Trophoblast cell (in vitro differentiated cells and primary cell): ENCODE results near the gene INPPL1.

Experiments used
- DNase-seq, 2 donors: peaks; one replicate each; pipeline ENCODE4 v3.0.0-alpha.2; 2016
- H2AFZ ChIP-seq: 2 replicates; pipeline ENCODE4 v1.6.1; 2013; ENCODE audit warnings: low read length, moderate library complexity, mild to moderate bottlenecking; ENCODE audit not compliant: insufficient read depth, poor library complexity
- H2AK5ac ChIP-seq: 2 replicates; pipeline ENCODE4 v1.6.1; 2013; ENCODE audit warnings: mild to moderate bottlenecking, low read length
- H2BK120ac ChIP-seq: 2 replicates; pipeline ENCODE4 v1.6.1; 2013; ENCODE audit warnings: low read length, mild to moderate bottlenecking, moderate library complexity; ENCODE audit not compliant: insufficient read depth, poor library complexity
- H2BK12ac ChIP-seq: 2 replicates; pipeline ENCODE4 v1.6.1; 2013; ENCODE audit warnings: mild to moderate bottlenecking, low read length, moderate library complexity
- H2BK5ac ChIP-seq: 2 replicates; pipeline ENCODE4 v1.6.1; 2013; ENCODE audit warnings: low read length, low read depth, moderate library complexity, mild to moderate bottlenecking; ENCODE audit not compliant: poor library complexity
- H3K14ac ChIP-seq: 2 replicates; pipeline ENCODE4 v1.6.1; 2013; ENCODE audit warnings: mild to moderate bottlenecking, low read length
- H3K18ac ChIP-seq: 2 replicates; pipeline ENCODE4 v1.6.1; 2013; ENCODE audit warnings: mild to moderate bottlenecking, low read length
- H3K23ac ChIP-seq: 2 replicates; pipeline ENCODE4 v1.6.1; 2013; ENCODE audit warnings: low read length
- H3K27ac ChIP-seq: 2 replicates; pipeline ENCODE4 v1.5.1; 2013; ENCODE audit warnings: low read depth, mild to moderate bottlenecking, inconsistent platforms, low read length, moderate library complexity
- H3K27me3 ChIP-seq: 2 replicates; pipeline ENCODE4 v1.6.1; 2013; ENCODE audit warnings: inconsistent platforms, mild to moderate bottlenecking, low read length, moderate library complexity; ENCODE audit not compliant: insufficient read depth
- H3K36me3 ChIP-seq, 2 experiments: 1 replicate in 1 of 2; 2 replicates in 1 of 2; pipeline ENCODE4 v1.6.1; 2013; ENCODE audit warnings: low read length in 2 of 2, mild to moderate bottlenecking in 2 of 2, moderate library complexity in 1 of 2; ENCODE audit not compliant: insufficient read depth in 2 of 2, control insufficient read depth in 1 of 2
- H3K4ac ChIP-seq: 2 replicates; pipeline ENCODE4 v1.6.1; 2013; ENCODE audit warnings: low read depth, mild to moderate bottlenecking, low read length, moderate library complexity
- H3K4me1 ChIP-seq, 2 experiments: 1 replicate in 1 of 2; 2 replicates in 1 of 2; pipeline ENCODE4 v1.6.1; 2013; ENCODE audit warnings: low read length in 2 of 2, mild to moderate bottlenecking in 2 of 2, moderate library complexity in 1 of 2; ENCODE audit not compliant: insufficient read depth in 2 of 2, control insufficient read depth in 1 of 2
- H3K4me2 ChIP-seq: 2 replicates; pipeline ENCODE4 v1.6.1; 2013; ENCODE audit warnings: inconsistent platforms, mild to moderate bottlenecking, low read length, moderate library complexity
- H3K4me3 ChIP-seq: 2 replicates; pipeline ENCODE4 v1.5.1; 2013; ENCODE audit warnings: mild to moderate bottlenecking, low read depth, low read length, inconsistent platforms
- H3K79me1 ChIP-seq: one replicate; pipeline ENCODE4 v1.6.1; 2013; ENCODE audit warnings: low read length
- H3K79me2 ChIP-seq: 2 replicates; pipeline ENCODE4 v1.6.1; 2013; ENCODE audit warnings: low read length, mild to moderate bottlenecking; ENCODE audit not compliant: control insufficient read depth, insufficient read depth, poor library complexity
- H3K9ac ChIP-seq: 2 replicates; pipeline ENCODE4 v1.6.1; 2013; ENCODE audit warnings: mild to moderate bottlenecking, low read length
- H3K9me3 ChIP-seq: 2 replicates; pipeline ENCODE4 v1.6.1; 2013; ENCODE audit warnings: low read depth, mild to moderate bottlenecking, control low read depth, inconsistent platforms, low read length; ENCODE audit not compliant: insufficient read depth
- H4K12ac ChIP-seq: 2 replicates; pipeline ENCODE4 v1.6.1; 2013; ENCODE audit warnings: low read depth, mild to moderate bottlenecking, low read length, moderate library complexity
- H4K8ac ChIP-seq: 2 replicates; pipeline ENCODE4 v1.6.1; 2013; ENCODE audit warnings: low read depth, mild to moderate bottlenecking, low read length, moderate library complexity
- H4K91ac ChIP-seq: one replicate; pipeline ENCODE4 v1.6.1; 2013; ENCODE audit warnings: low read depth, mild to moderate bottlenecking, low read length, moderate library complexity
- WGBS: extraction: QIAGEN DNeasy Blood & Tissue Kit; methylation state at CpG from one replicate; pipeline ENCODE4 v1.1.7; 2013; ENCODE audit warnings: missing lambda C conversion rate; ENCODE audit not compliant: insufficient read length, insufficient coverage; ENCODE audit errors: extremely low coverage; 5-methylcytosine and 5-hydroxymethylcytosine counted together

INPPL1 gene

DNA sequence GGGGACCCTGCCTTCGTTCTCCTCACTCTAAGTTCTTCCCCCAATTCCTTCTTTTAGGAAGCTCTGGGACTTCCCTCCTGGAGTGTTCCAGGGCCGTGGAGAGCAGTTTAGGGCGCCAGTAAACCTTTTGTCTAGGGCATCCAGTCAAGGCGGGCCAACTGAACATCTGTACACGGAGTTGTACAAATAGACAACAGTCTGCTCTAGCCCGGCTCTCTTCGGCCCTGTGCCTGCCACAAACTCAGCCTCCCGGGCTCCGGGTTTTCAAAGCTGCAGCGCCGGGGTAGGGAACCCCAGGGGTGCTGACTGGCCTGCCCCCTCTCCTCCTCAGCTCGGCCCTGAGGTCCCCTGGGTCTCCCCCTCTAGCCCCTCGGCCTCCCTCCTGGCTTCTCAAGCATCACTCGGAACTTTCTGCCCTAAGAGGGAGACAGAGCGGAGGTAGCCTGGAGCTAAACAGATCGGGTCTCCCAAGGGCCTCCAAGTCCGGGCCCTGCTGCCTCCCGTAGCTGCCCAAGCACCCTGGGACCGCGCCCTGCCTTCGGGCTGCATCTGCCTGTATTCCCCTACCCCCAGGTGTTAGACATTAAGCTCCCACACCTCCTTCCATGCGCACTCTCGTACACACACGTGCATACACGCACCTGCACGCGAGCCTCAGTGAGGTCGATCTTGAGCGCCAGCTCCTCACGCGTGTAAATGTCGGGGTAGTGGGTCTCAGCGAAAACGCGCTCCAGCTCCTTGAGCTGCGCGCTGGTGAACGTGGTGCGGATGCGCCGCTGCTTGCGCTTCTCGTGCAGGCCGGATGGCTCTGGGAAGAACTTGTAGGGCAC, 16.1 kb downstream of the INPPL1 start:
- no peak overlapping the region for H2BK12ac ChIP-seq

DNA sequence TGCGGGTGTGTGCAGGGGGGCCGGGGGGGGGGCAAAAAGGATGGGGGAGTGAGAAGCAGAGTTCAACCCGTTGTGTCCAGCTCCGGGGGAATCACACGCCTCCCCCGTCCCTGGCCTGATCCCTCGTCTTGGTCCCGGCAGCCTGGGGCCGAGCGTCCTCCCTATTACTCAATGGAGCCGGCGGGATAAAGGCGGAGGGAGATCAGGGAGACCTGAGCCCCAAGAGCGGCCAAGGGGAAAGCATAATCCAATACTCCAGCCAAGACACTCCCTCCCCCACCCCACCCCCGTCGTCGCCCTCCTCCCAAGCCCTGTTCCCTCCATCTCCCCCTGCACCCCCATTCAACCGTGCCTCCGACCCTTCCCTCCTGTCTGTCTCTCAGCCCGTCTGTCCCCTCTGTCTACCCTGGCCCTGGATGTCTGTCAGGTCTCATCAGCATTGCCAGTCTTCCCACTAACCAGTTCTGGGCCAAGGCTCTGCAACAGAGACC, 16.8 kb downstream of the INPPL1 start:
- peaks cover 5% of the 10 kb centered on the region for H3K9me3 ChIP-seq
- no peak overlapping the region for H3K4ac ChIP-seq
- H3K27me3 ChIP-seq = peaks cover 44% of the 10 kb centered on the region
- H3K9ac ChIP-seq = no peak overlapping the region
- H2BK12ac ChIP-seq = no peak overlapping the region
- no peak overlapping the region for H3K18ac ChIP-seq
- no peak overlapping the region for H2AFZ ChIP-seq
- H2BK120ac ChIP-seq = no peak overlapping the region
- no peak overlapping the region for H3K4me2 ChIP-seq
- peaks cover 17 to 37% of the 10 kb centered on the region in 2 experiments for H3K4me1 ChIP-seq
- H3K79me2 ChIP-seq = no peaks in the 10 kb centered on the region
- no peak overlapping the region for H4K12ac ChIP-seq
- peaks cover 18 to 19% of the 10 kb centered on the region in 2 experiments for H3K36me3 ChIP-seq
- H4K91ac ChIP-seq = no peak overlapping the region
- H4K8ac ChIP-seq = no peak overlapping the region
- peaks cover 8% of the 10 kb centered on the region for H3K79me1 ChIP-seq
- WGBS = no CpG with 5 or more reads among the region's 20 CpGs
- no peak overlapping the region for H3K27ac ChIP-seq
- no peak overlapping the region for H3K14ac ChIP-seq
- H3K4me3 ChIP-seq = no peak overlapping the region
- no peak overlapping the region for H3K23ac ChIP-seq
- H2BK5ac ChIP-seq = no peak overlapping the region
- DNase-seq = no peak
- no peak overlapping the region for H2AK5ac ChIP-seq

More for the DNA sequence above, 16.1 kb downstream of the INPPL1 start:
- Histone ChIP-seq H4K12ac (no peak overlapping the region), H3K14ac (no peak overlapping the region), H4K8ac (peak overlapping the region; percentile 77), H3K27me3 (peaks cover 38% of the 10 kb centered on the region), H3K27ac (no peak overlapping the region), H3K79me1 (peaks cover 8% of the 10 kb centered on the region), H3K4me1 (peaks cover 17 to 37% of the 10 kb centered on the region in 2 experiments), H3K4me2 (peak overlapping the region; percentile 77), H3K18ac (peak overlapping the region; percentile 58), H3K23ac (no peak overlapping the region), H2BK5ac (no peak overlapping the region), H2BK120ac (no peak overlapping the region), H3K36me3 (peaks cover 22 to 23% of the 10 kb centered on the region in 2 experiments), H3K4ac (no peak overlapping the region), H3K79me2 (no peaks in the 10 kb centered on the region), H3K9me3 (peaks cover 5% of the 10 kb centered on the region), H2AFZ (peak overlapping the region; percentile 61), H3K4me3 (no peak overlapping the region), H4K91ac (peak overlapping the region; percentile 75), H3K9ac (peak overlapping the region; percentile 49), H2AK5ac (no peak overlapping the region)
- no CpG with 5 or more reads among the region's 44 CpGs for WGBS
- peak in 1 of 2 donors; percentile 50 for DNase-seq

DNA sequence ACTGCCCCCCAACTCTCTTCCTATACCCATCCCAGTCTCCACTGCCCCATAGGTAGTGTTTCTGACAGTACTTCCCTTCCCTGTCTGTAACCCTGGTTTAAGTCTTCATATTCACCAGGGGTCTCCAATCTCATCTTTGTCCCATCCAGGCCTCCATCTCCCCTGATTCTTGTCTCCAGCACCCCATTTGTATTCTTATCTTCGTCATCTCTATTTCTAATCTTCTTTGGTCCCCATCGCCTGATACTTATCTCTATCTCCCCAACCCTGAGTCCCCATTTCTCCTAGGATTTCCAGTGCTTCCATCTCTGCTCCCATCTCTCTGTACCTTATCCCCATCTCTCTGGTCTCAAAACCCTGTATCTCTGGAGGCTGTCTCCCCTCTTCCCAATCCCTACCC, 17.6 kb downstream of the INPPL1 start:
- no peak overlapping the region for H3K4ac ChIP-seq
- H4K91ac ChIP-seq = no peak overlapping the region
- H2BK12ac ChIP-seq = no peak overlapping the region
- no peak overlapping the region for H3K18ac ChIP-seq
- H2AFZ ChIP-seq = no peak overlapping the region
- no CpG with 5 or more reads among the region's 2 CpGs for WGBS
- no peak overlapping the region for H3K23ac ChIP-seq
- H2AK5ac ChIP-seq = no peak overlapping the region
- no peak overlapping the region for H3K27ac ChIP-seq
- no peak overlapping the region for H3K4me3 ChIP-seq
- H3K14ac ChIP-seq = no peak overlapping the region
- H3K4me1 ChIP-seq = peaks cover 17 to 37% of the 10 kb centered on the region in 2 experiments
- peaks cover 48% of the 10 kb centered on the region for H3K27me3 ChIP-seq
- H3K36me3 ChIP-seq = peaks cover 12 to 15% of the 10 kb centered on the region in 2 experiments
- no peak overlapping the region for H4K8ac ChIP-seq
- H4K12ac ChIP-seq = no peak overlapping the region
- peaks cover 5% of the 10 kb centered on the region for H3K9me3 ChIP-seq
- H3K79me1 ChIP-seq = peaks cover 8% of the 10 kb centered on the region
- DNase-seq = no peak
- no peak overlapping the region for H2BK5ac ChIP-seq
- H3K9ac ChIP-seq = no peak overlapping the region
- no peak overlapping the region for H3K4me2 ChIP-seq
- no peak overlapping the region for H2BK120ac ChIP-seq
- no peaks in the 10 kb centered on the region for H3K79me2 ChIP-seq

DNA sequence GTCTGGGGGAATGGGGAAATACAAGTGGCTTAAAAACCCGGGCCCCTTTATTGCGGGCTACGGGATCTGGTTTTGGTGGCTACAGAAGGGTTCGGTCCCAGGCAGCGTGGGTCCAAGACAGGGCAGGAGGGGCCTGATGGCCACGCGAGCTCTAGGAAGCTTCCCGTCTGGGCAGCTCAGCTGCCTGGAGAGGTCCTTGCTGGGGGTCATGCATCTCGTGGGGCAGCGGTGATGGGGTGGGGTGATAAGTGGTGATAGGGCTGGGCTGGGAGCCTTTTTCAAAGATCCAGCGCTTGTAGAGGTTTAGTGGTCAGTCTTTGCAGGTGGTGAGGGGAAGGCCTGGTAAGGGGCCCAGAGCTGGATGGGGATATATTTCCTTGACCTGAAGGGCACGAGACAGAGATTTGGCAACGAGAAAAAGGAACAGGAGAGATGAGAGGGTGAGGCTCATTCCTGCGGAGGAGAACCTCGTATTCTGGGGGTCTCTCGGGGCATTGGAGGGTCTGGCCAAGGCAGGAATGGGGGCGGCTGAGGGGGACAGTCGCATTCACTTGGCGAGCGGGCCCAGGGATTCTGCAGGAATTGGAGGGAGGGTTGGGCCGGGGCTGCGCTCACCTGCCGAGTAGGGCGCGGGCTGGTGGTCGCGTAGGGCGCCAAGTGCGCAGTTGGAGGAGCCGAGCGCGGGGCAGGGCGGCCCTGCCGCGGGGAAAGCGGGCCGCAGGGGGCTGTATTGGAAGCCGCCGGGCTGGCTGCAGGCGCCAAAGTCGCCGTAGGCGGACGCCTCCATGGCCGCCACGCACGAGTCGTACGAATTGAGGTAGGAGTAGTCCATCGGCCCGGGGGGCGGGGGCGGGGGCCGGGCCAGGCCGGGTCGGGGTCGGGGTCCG, 18.8 kb downstream of the INPPL1 start:
- peaks cover 8% of the 10 kb centered on the region for H3K79me1 ChIP-seq

More for the DNA sequence above, 18.8 kb downstream of the INPPL1 start:
- no peak overlapping the region for H4K8ac ChIP-seq
- peak overlapping the region; percentile 58 for H3K4me3 ChIP-seq
- H4K91ac ChIP-seq = no peak overlapping the region
- no peak overlapping the region for H2AFZ ChIP-seq
- no peak overlapping the region for H2BK120ac ChIP-seq
- no peak overlapping the region for H3K9ac ChIP-seq
- no CpG with 5 or more reads among the region's 58 CpGs for WGBS
- no peaks in the 10 kb centered on the region for H3K79me2 ChIP-seq
- H3K4me2 ChIP-seq = peak overlapping the region; percentile 54
- peaks cover 48% of the 10 kb centered on the region for H3K27me3 ChIP-seq
- H2BK12ac ChIP-seq = no peak overlapping the region
- H3K27ac ChIP-seq = no peak overlapping the region
- H3K36me3 ChIP-seq = peaks cover 1 to 4% of the 10 kb centered on the region in 2 experiments
- H4K12ac ChIP-seq = no peak overlapping the region
- H3K23ac ChIP-seq = no peak overlapping the region
- no peak overlapping the region for H3K4ac ChIP-seq
- H3K9me3 ChIP-seq = peaks cover 5% of the 10 kb centered on the region
- no peak overlapping the region for H3K14ac ChIP-seq
- DNase-seq = no peak
- H3K18ac ChIP-seq = no peak overlapping the region
- H3K4me1 ChIP-seq = peaks cover 15 to 32% of the 10 kb centered on the region in 2 experiments
- H2AK5ac ChIP-seq = no peak overlapping the region
- H2BK5ac ChIP-seq = no peak overlapping the region
